ENCODE measurements around the gene KLHL29. TPM values are rescaled to one million over a fixed set of nuclear protein-coding genes. Genes with fewer than 3 reads are reported as not detected.

KLHL29 gene
- total RNA-seq, 1 experiment from 2014 or later, result 16.7 TPM

DNA sequence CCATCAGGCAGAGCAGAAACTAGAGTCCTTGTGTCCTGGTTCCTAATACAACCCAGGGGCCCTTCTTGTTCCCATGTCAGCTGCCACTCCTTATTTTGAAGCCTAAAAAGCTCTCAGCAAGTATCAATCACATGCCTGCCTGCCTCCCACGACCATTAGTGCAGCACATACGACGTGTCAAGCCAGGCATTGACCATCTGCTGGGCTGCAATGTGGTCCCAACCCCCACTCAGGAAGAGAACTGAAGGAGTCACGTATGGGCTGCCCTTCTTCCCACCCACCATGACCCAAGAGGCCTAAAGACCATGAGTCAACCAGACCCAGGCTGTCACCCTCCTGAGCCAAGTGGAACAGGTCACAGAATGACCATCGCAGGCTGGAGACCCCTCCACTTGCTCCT lies 98.8 kb downstream of the KLHL29 start:
- ChIA-PET CTCF (no interaction called here), RAD21 (ENCODE audit: low non-redundant PET in 1 of 2, low total read pairs in 2 of 2, uncharacterized antibody in 2 of 2, unreplicated experiment in 2 of 2) (no interaction called here), POLR2A (no interaction called here)
- Histone ChIP-seq H2AFZ (ENCODE audit: low read depth, low read length, poor library complexity, severe bottlenecking) (no peak overlapping the region), H3K9ac (ENCODE audit: low read length) (no peak overlapping the region), H3K27ac (ENCODE audit: low read depth, low read length) (no peak overlapping the region), H3K4me2 (ENCODE audit: low read length) (no peak overlapping the region), H3K36me3 (ENCODE audit: control insufficient read depth in 1 of 2, insufficient read depth in 2 of 2, low read length in 2 of 2) (no peaks in the 10 kb centered on the region), H3K79me2 (ENCODE audit: insufficient read depth, low read length) (no peaks in the 10 kb centered on the region), H3K27me3 (ENCODE audit: insufficient read depth, low read length) (no peaks in the 10 kb centered on the region), H3K9me2 (ENCODE audit: insufficient read depth) (no peaks in the 10 kb centered on the region), H4K20me1 (ENCODE audit: insufficient read depth) (no peaks in the 10 kb centered on the region; the same call in 1 of the 2 replicates), H3K4me1 (ENCODE audit: control insufficient read depth in 1 of 2, insufficient read depth in 2 of 2, low read length in 2 of 2) (peaks cover 23 to 38% of the 10 kb centered on the region in 2 experiments), H3K9me3 (ENCODE audit: control insufficient read depth in 1 of 2, insufficient read depth in 1 of 2, low read depth in 1 of 2, low read length in 2 of 2) (no peaks in the 10 kb centered on the region), H3K4me3 (replicated peaks in 1 of 2; ENCODE audit: low read depth in 1 of 2, low read length in 2 of 2) (no peak overlapping the region)
- TF ChIP-seq ZNF274 (IDR thresholded peaks at IDR 0.05; ENCODE audit: low read depth, low read length), result no peak
- TF ChIP-seq POLR2AphosphoS5 (IDR thresholded peaks at IDR 0.05; ENCODE audit: low read depth, low read length), result no peak
- TF ChIP-seq, protein P1, sequence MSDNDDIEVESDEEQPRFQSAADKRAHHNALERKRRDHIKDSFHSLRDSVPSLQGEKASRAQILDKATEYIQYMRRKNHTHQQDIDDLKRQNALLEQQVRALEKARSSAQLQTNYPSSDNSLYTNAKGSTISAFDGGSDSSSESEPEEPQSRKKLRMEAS (IDR thresholded peaks at IDR 0.05), result no peak
- TF ChIP-seq, protein P2, sequence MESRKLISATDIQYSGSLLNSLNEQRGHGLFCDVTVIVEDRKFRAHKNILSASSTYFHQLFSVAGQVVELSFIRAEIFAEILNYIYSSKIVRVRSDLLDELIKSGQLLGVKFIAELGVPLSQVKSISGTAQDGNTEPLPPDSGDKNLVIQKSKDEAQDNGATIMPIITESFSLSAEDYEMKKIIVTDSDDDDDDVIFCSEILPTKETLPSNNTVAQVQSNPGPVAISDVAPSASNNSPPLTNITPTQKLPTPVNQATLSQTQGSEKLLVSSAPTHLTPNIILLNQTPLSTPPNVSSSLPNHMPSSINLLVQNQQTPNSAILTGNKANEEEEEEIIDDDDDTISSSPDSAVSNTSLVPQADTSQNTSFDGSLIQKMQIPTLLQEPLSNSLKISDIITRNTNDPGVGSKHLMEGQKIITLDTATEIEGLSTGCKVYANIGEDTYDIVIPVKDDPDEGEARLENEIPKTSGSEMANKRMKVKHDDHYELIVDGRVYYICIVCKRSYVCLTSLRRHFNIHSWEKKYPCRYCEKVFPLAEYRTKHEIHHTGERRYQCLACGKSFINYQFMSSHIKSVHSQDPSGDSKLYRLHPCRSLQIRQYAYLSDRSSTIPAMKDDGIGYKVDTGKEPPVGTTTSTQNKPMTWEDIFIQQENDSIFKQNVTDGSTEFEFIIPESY (IDR thresholded peaks at IDR 0.05; ENCODE audit: extremely low read depth, insufficient replicate concordance, low read length), result no peak
- no peak for TF ChIP-seq EZH2 (IDR thresholded peaks at IDR 0.05)
- no peak for TF ChIP-seq SRF (IDR thresholded peaks at IDR 0.05; ENCODE audit: low read depth)
- no peak for TF ChIP-seq ZFX (IDR thresholded peaks at IDR 0.05)
- TF ChIP-seq SIN3A (IDR thresholded peaks at IDR 0.05; ENCODE audit: low read depth), result no peak
- no peak for TF ChIP-seq TCF7L2 (IDR thresholded peaks at IDR 0.05; ENCODE audit: borderline replicate concordance, extremely low read depth, insufficient read depth, insufficient read length)
- no peak for TF ChIP-seq POLR2A (IDR thresholded peaks at IDR 0.05; ENCODE audit: borderline replicate concordance, extremely low read depth, insufficient read depth, insufficient read length)
- no peak for TF ChIP-seq SP1 (IDR thresholded peaks at IDR 0.05; ENCODE audit: low read depth)
- no peak for TF ChIP-seq RAD21 (IDR thresholded peaks at IDR 0.05; ENCODE audit: low read depth)
- TF ChIP-seq CEBPB (IDR thresholded peaks at IDR 0.05; ENCODE audit: low read depth), result no peak
- no peak for TF ChIP-seq JUND (IDR thresholded peaks at IDR 0.05)
- TF ChIP-seq ELF1 (IDR thresholded peaks at IDR 0.05; ENCODE audit: borderline replicate concordance, low read depth), result no peak
- TF ChIP-seq EZH2phosphoT487 (IDR thresholded peaks at IDR 0.05; ENCODE audit: borderline replicate concordance), result no peak
- no peak for TF ChIP-seq CBX3 (IDR thresholded peaks at IDR 0.05; ENCODE audit: low read depth)
- TF ChIP-seq YY1 (IDR thresholded peaks at IDR 0.05; ENCODE audit: extremely low read depth, insufficient replicate concordance, low read depth, low read length), result no peak
- ATAC-seq (no peak), DNase-seq (ENCODE audit: low read depth, low spot score) (no peak)
- intact Hi-C loops (cut with micrococcal nuclease), result no loop called here
- BruUV-seq (replicated peaks), result no TSS peak
